Measurements from ENCODE around the gene ZNF317.

ZNF317 gene

DNA sequence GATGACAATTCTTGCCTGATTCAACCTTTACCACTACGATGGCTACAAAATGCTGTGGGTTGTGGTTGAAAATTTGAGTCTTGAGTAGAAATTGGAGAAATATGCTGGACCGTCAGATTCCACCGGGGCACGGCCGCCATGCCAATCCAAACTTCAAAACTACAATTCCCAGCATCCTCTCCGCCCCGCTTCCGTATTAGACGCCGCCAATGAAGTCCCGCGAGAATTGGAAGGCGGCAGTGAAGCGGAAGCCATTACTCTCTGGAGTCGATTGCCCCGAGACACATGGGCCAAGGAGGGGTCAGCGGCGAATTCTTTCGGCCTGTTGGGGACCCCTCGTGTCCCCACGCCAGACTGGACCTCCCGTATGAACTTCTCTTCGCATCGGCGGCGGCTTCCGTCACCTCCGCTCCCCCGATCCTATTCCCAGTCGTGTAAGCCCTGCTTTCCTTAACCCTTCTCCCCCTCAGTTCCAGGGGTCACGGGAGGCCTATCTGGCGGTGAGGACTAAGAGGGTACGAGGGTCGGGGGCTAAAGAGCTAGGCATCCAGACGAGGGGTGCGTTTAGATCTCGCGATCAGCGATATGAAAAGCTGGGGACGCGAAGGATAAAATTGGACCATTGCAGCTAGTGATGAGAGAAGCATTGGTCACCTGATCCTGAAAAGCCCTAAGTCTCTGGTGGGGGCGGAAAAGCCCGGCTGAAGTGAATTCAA is at the start of gene ZNF317:
TSS of gene ZNF317 (plus strand) at position 239 of the 716 bp plus-strand sequence. CDS start 15,620 bp downstream, outside the sequence.
- Histone ChIP-seq H3K9me3 (ENCODE audit: insufficient read depth, low read depth, low read length) (peaks cover 15% of the 10 kb centered on the region), H3K27ac (ENCODE audit: low read length) (peak within 1 kb of the TSS; percentile 100), H3K4me1 (ENCODE audit: insufficient read depth, low read length) (peaks cover 3% of the 10 kb centered on the region; the same call in 1 of the 2 replicates), H3K36me3 (ENCODE audit: insufficient read depth, low read depth, low read length) (peaks cover 10% of the 10 kb centered on the region), H3K27me3 (ENCODE audit: insufficient read depth, low read length) (no peaks in the 10 kb centered on the region), H3K9ac (ENCODE audit: low read depth, low read length) (peak within 1 kb of the TSS; percentile 100), H3K4me3 (ENCODE audit: low read length) (peak within 1 kb of the TSS; percentile 100)

DNA sequence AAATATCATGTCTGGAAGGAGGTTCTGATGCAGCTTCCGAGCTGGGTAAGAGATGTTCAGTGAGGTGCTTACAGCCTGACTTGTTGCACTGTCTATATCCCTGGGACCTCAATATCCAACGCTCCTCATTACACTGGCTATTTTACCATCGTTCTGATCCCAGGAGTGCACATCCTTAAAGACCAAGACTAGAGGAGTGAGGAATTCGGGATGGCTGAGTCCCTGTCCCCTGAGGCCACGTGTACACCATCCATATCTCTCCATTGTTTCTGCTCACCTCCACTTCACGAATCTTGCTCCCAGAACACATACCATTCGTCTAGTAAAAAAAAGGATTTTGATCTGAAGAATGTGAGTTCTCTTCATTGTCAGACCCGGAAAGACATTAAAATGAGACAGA is 32.8 kb upstream of the ZNF317 start, which contains the start of gene OR7G2:
TSS of gene OR7G2 (minus strand) at position 101 of the 400 bp plus-strand sequence. CDS start 4,232 bp downstream, outside the sequence.
- no peaks in the 10 kb centered on the region for H3K4me1 ChIP-seq (ENCODE audit: insufficient read depth, low read length)

DNA sequence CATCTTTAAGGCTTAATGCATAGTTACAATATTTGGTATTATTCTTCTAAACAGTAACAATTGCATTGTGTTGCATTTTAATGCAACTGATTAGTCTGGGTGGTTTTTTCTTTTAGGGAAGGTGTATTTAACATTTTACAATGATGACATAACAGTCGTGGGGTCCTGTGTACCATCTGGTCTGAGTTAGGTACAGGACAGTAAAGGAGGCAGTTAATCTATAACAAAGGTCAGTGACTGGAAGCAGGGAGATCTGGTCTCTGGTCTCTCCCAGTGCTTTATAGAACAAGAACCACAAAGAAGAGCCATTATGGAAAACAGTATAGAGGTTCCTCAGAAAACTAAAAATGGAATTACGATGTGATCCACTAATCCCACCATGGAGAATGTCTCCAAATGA is 30.2 kb upstream of the ZNF317 start:
- Histone ChIP-seq H3K9ac (ENCODE audit: low read depth, low read length) (no peak overlapping the region), H3K36me3 (ENCODE audit: insufficient read depth, low read depth, low read length) (no peaks in the 10 kb centered on the region), H3K9me3 (ENCODE audit: insufficient read depth, low read depth, low read length) (peaks cover 71% of the 10 kb centered on the region)

More for the DNA sequence above, 32.8 kb upstream of the ZNF317 start, which contains the start of gene OR7G2:
- H3K36me3 ChIP-seq (ENCODE audit: insufficient read depth, low read depth, low read length): no peaks in the 10 kb centered on the region
- no peak within 1 kb of the TSS for H3K9ac ChIP-seq (ENCODE audit: low read depth, low read length)
- H3K4me3 ChIP-seq (ENCODE audit: low read length): no peak within 1 kb of the TSS
- no peaks in the 10 kb centered on the region for H3K27me3 ChIP-seq (ENCODE audit: insufficient read depth, low read length)
- no peak within 1 kb of the TSS for H3K27ac ChIP-seq (ENCODE audit: low read length)
- peaks cover 68% of the 10 kb centered on the region for H3K9me3 ChIP-seq (ENCODE audit: insufficient read depth, low read depth, low read length)

DNA sequence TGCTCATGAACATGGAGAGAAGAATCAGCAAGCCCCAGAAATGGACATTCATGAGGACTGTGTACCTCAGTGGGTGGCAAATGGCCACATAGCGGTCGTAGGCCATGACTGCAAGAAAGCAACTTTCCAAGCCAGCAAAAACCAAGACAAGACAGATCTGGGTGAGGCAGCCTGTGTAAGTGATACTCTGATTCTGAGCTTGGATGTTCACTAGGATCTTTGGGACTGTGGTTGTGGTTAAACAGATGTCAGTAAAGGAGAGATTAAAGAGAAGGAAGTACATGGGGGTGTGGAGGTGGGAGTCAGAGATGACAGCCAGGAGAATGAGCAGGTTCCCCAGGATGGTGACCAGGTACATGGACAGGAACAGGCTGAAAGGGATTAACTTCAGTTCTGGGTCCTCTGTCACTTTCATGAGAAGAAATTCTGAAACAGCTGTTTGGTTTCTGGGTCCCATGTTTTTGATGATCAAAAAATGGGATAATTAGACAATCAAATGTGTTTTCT is 24.8 kb upstream of the ZNF317 start, which contains the start of gene OR7G1:
TSS of gene OR7G1 (minus strand) at position 457 of the 507 bp plus-strand sequence. CDS start at position 457, 0 bp downstream.
- H3K27ac ChIP-seq (ENCODE audit: low read length): no peak within 1 kb of the TSS
- H3K4me3 ChIP-seq (ENCODE audit: low read length): no peak within 1 kb of the TSS
- no peaks in the 10 kb centered on the region for H3K4me1 ChIP-seq (ENCODE audit: insufficient read depth, low read length)
- H3K36me3 ChIP-seq (ENCODE audit: insufficient read depth, low read depth, low read length): no peaks in the 10 kb centered on the region
- peaks cover 53% of the 10 kb centered on the region for H3K9me3 ChIP-seq (ENCODE audit: insufficient read depth, low read depth, low read length)
- no peaks in the 10 kb centered on the region for H3K27me3 ChIP-seq (ENCODE audit: insufficient read depth, low read length)
- no peak within 1 kb of the TSS for H3K9ac ChIP-seq (ENCODE audit: low read depth, low read length)

More for the DNA sequence above, 30.2 kb upstream of the ZNF317 start:
- Histone ChIP-seq H3K4me3 (ENCODE audit: low read length) (no peak overlapping the region), H3K4me1 (ENCODE audit: insufficient read depth, low read length) (no peaks in the 10 kb centered on the region), H3K27ac (ENCODE audit: low read length) (no peak overlapping the region), H3K27me3 (ENCODE audit: insufficient read depth, low read length) (no peaks in the 10 kb centered on the region)

GRCh38 chr19:9116547-9116946 is 23.6 kb upstream of the ZNF317 start:
- no peaks in the 10 kb centered on the region for H3K27me3 ChIP-seq (ENCODE audit: insufficient read depth, low read length)
- H3K4me3 ChIP-seq (ENCODE audit: low read length): no peak overlapping the region
- H3K27ac ChIP-seq (ENCODE audit: low read length): no peak overlapping the region
- no peak overlapping the region for H3K9ac ChIP-seq (ENCODE audit: low read depth, low read length)
- peaks cover 52% of the 10 kb centered on the region for H3K9me3 ChIP-seq (ENCODE audit: insufficient read depth, low read depth, low read length)
- H3K4me1 ChIP-seq (ENCODE audit: insufficient read depth, low read length): no peaks in the 10 kb centered on the region
- H3K36me3 ChIP-seq (ENCODE audit: insufficient read depth, low read depth, low read length): no peaks in the 10 kb centered on the region

- Histone ChIP-seq H3K27me3 (ENCODE audit: insufficient read depth, low read length) (no peaks in the 10 kb centered on the region), H3K4me3 (ENCODE audit: low read length) (no peak within 1 kb of the TSS), H3K4me1 (ENCODE audit: insufficient read depth, low read length) (no peaks in the 10 kb centered on the region), H3K27ac (ENCODE audit: low read length) (no peak within 1 kb of the TSS), H3K9me3 (ENCODE audit: insufficient read depth, low read depth, low read length) (peaks cover 42% of the 10 kb centered on the region), H3K9ac (ENCODE audit: low read depth, low read length) (no peak within 1 kb of the TSS), H3K36me3 (ENCODE audit: insufficient read depth, low read depth, low read length) (no peaks in the 10 kb centered on the region)
These were observed 13.2 kb upstream of the ZNF317 start, which contains the start of gene OR7G3 for GRCh38 chr19:9126900-9127405. Gene OR7G3 (minus strand): TSS chr19:9126950. CDS start chr19:9126950, 0 bp downstream.

DNA sequence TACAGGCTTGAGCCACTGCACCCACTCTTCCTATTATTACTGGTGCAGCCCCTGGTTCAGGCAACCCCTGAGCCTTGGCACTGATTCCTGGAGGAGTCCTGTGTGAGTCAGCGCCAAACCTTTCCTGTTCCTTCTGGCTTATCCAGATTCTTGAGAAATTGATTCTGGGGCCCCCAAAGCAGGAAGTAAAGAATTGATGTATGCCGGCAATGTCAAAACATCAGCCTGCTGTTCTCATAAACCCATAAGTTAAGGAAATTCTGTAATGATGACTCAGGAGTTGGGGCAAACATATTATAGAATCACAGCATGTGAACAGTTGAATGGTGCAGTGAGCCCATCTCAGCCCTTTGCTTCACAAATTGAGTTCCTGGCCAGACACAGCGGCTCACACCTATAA is 12.0 kb upstream of the ZNF317 start:
- H3K9me3 ChIP-seq (ENCODE audit: insufficient read depth, low read depth, low read length): peaks cover 42% of the 10 kb centered on the region
- no peaks in the 10 kb centered on the region for H3K27me3 ChIP-seq (ENCODE audit: insufficient read depth, low read length)
- no peaks in the 10 kb centered on the region for H3K4me1 ChIP-seq (ENCODE audit: insufficient read depth, low read length)
- no peak overlapping the region for H3K27ac ChIP-seq (ENCODE audit: low read length)
- H3K36me3 ChIP-seq (ENCODE audit: insufficient read depth, low read depth, low read length): no peaks in the 10 kb centered on the region
- no peak overlapping the region for H3K9ac ChIP-seq (ENCODE audit: low read depth, low read length)
- H3K4me3 ChIP-seq (ENCODE audit: low read length): no peak overlapping the region

DNA sequence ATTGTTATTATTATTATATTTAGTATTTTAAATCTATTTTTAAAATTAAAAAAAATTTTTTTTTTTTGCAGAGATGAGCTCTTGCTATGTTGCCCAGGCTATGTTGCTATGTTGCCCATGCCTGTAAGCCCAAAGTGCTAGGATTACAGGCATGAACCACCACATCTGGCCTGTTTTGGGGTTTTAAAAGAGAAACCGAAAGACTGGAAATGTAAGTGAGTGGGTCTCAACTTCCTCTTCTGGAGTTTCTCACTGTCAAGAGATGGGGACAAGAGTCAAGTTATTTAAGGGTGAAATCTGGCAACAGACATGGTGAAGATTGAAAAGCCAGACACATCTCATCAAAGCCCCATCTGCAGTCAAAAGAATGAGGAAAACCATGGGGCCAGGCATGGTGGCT is 9.2 kb upstream of the ZNF317 start:
- Histone ChIP-seq H3K4me1 (ENCODE audit: insufficient read depth, low read length) (no peaks in the 10 kb centered on the region), H3K9me3 (ENCODE audit: insufficient read depth, low read depth, low read length) (peaks cover 29% of the 10 kb centered on the region), H3K27me3 (ENCODE audit: insufficient read depth, low read length) (no peaks in the 10 kb centered on the region), H3K27ac (ENCODE audit: low read length) (no peak overlapping the region), H3K36me3 (ENCODE audit: insufficient read depth, low read depth, low read length) (no peaks in the 10 kb centered on the region), H3K4me3 (ENCODE audit: low read length) (no peak overlapping the region), H3K9ac (ENCODE audit: low read depth, low read length) (no peak overlapping the region)

- Histone ChIP-seq H3K27ac (ENCODE audit: low read length) (no peak overlapping the region), H3K27me3 (ENCODE audit: insufficient read depth, low read length) (no peaks in the 10 kb centered on the region), H3K9ac (ENCODE audit: low read depth, low read length) (no peak overlapping the region), H3K4me1 (ENCODE audit: insufficient read depth, low read length) (no peaks in the 10 kb centered on the region), H3K9me3 (ENCODE audit: insufficient read depth, low read depth, low read length) (peaks cover 16% of the 10 kb centered on the region), H3K36me3 (ENCODE audit: insufficient read depth, low read depth, low read length) (no peaks in the 10 kb centered on the region), H3K4me3 (ENCODE audit: low read length) (no peak overlapping the region)
These were observed 7.8 kb upstream of the ZNF317 start for GRCh38 chr19:9132422-9132821.

DNA sequence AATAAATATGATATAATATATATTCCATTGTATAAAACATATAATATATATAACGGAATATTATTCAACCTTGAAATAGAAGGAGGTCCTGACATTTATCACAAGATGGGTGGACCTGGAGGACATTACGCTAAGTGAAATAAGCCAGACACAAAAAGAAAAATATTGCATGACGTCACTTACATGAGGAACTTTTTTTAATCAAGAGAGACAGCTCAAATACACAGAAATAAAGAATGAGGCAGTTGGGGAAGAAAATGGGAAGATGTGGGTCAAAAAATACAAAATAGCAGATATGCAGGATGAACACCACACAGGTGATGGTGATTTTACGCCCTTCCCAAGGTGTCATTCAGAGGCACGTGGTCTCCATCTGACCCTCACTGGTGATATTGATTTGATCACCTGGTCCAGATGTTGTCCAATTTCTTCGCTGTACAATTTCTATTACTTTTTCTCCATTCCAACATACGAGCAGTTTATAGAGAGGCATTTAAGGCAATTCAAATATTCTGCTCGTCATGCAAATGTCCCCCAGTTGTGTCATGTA is 513 bp upstream of the ZNF317 start:
- no peak overlapping the region for H3K27ac ChIP-seq (ENCODE audit: low read length)
- peaks cover 4% of the 10 kb centered on the region for H3K36me3 ChIP-seq (ENCODE audit: insufficient read depth, low read depth, low read length)
- H3K9ac ChIP-seq (ENCODE audit: low read depth, low read length): peak overlapping the region; percentile 100; the same call in 1 of the 2 replicates

GRCh38 chr19:9144920-9145319 is 4.7 kb downstream of the ZNF317 start:
- Histone ChIP-seq H3K9ac (ENCODE audit: low read depth, low read length) (no peak overlapping the region), H3K36me3 (ENCODE audit: insufficient read depth, low read depth, low read length) (peaks cover 29% of the 10 kb centered on the region), H3K4me3 (ENCODE audit: low read length) (no peak overlapping the region), H3K4me1 (ENCODE audit: insufficient read depth, low read length) (peaks cover 3% of the 10 kb centered on the region; the same call in 1 of the 2 replicates), H3K9me3 (ENCODE audit: insufficient read depth, low read depth, low read length) (peaks cover 29% of the 10 kb centered on the region), H3K27me3 (ENCODE audit: insufficient read depth, low read length) (no peaks in the 10 kb centered on the region), H3K27ac (ENCODE audit: low read length) (no peak overlapping the region)

More for the DNA sequence above, 513 bp upstream of the ZNF317 start:
- H3K27me3 ChIP-seq (ENCODE audit: insufficient read depth, low read length): no peaks in the 10 kb centered on the region
- H3K4me1 ChIP-seq (ENCODE audit: insufficient read depth, low read length): peaks cover 3% of the 10 kb centered on the region; the same call in 1 of the 2 replicates
- H3K9me3 ChIP-seq (ENCODE audit: insufficient read depth, low read depth, low read length): peaks cover 8% of the 10 kb centered on the region
- H3K4me3 ChIP-seq (ENCODE audit: low read length): peak overlapping the region; percentile 100
